Activated naive CD4-positive, alpha-beta T cell treated with Interleukin-2 at 50 U/mL for 16 hours (primary cell): ENCODE data around the gene SYT17.

Experiments
- DNase-seq: peaks from one replicate; pipeline ENCODE4 v3.0.0-alpha.2; 2020

Gene SYT17

DNA sequence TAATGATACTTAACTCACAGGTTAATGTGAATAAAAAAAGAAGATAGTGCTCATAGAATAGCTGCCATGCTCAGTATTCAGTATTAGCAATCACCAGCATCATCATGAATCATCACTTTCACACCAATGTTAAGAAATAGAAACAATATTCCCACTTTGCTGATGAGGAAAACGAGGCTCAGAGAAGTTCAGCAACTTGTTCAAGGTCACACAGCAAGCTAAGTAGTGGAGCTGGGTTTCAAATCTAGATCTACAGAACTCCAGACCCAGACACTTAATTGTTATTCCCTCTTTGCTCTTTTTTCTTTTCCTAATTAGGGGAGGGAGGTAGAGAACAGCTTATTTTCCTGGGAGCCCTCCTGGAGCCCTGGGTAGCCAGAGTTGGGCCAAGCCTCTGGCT is 140.4 kb downstream of the SYT17 start:
- DNase-seq: no peak

- no peak for DNase-seq
These were observed 141.1 kb downstream of the SYT17 start for GRCh38 chr16:19309178-19309577.

- no peak for DNase-seq
These were observed 146.8 kb downstream of the SYT17 start for GRCh38 chr16:19314718-19315425.

DNA sequence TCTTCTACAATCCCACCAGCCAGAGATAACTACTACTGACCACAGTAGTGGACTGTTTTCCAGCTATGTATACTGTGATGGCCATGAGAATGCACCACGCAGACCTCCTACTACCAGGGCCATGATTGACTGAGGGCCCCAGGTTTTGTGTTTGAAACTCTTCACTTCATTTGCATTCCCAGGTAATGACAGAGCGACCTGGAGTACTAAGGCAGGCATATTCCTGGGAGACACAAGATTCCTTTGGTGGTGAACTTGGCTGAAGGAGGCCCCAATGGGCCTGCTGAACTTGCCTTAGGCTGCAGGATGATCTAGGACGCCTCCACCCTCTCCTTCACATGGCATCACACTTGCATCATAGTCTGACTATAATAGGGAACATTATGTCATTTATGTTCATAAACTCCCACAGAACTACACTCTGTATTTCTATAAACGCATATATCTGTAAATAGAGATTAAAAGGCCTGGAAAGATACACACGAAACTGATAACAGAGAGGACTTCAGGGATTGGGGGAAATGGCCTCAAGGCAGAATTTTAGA is 147.9 kb downstream of the SYT17 start:
- no peak for DNase-seq

DNA sequence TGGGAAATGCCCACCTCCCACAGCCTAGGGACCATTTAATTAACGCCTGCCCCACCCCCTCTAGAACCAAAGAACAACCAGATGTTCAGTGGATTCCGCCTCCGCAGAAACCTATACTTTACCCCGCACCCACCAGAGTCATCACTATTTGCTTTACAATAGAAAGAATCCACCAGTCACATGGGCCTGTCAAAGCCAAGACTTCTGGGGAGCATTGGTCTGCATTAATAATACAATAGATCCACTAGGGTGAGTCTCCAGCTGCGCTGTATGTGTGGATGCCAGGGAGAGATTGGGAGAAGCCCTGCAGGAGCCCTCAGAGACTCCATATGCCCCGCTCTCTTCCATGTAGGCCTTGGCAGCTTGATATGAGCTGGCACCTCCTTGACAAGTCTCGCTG is 148.8 kb downstream of the SYT17 start:
- no peak for DNase-seq
